Astrocyte (in vitro differentiated cells and primary cell): Measurements from ENCODE around the gene RNF169. TPM values are rescaled to one million over a fixed set of nuclear protein-coding genes. Genes with fewer than 3 reads are reported as not detected.

ENCODE experiments used
- DNase-seq: peaks from one replicate; pipeline ENCODE4 v3.0.0-alpha.2; 2010; ENCODE audit warnings: low read depth
- FAIRE-seq: peaks from 2 replicates; lab custom pipeline; 2011; peaks lifted over from hg19 to GRCh38; lab: Jason Lieb, UNC
- H2AFZ ChIP-seq: 2 replicates; pipeline ENCODE4 v1.6.0; 2012; ENCODE audit warnings: low read depth, low read length, inconsistent platforms
- H3K27ac ChIP-seq: 2 replicates; pipeline ENCODE4 v1.5.1; 2011; ENCODE audit warnings: low read depth, low read length, inconsistent platforms
- H3K27me3 ChIP-seq: 2 replicates; pipeline ENCODE4 v1.6.0; 2011; ENCODE audit warnings: low read length, inconsistent platforms; ENCODE audit not compliant: insufficient read depth
- H3K36me3 ChIP-seq: 2 replicates; pipeline ENCODE4 v1.5.1; 2011; ENCODE audit warnings: low read length, inconsistent platforms; ENCODE audit not compliant: insufficient read depth
- H3K4me1 ChIP-seq: 2 replicates; pipeline ENCODE4 v1.5.1; 2011; ENCODE audit warnings: low read length, inconsistent platforms; ENCODE audit not compliant: insufficient read depth
- H3K4me2 ChIP-seq: 2 replicates; pipeline ENCODE4 v1.6.0; 2012; ENCODE audit warnings: low read length, inconsistent platforms
- H3K4me3 ChIP-seq: 2 replicates; pipeline ENCODE4 v1.5.1; 2011; ENCODE audit warnings: low read depth, mild to moderate bottlenecking, low read length, inconsistent platforms; ENCODE audit not compliant: insufficient read depth
- H3K79me2 ChIP-seq: 2 replicates; pipeline ENCODE4 v1.6.0; 2012; ENCODE audit warnings: mild to moderate bottlenecking, low read length, inconsistent platforms; ENCODE audit not compliant: insufficient read depth
- H3K9ac ChIP-seq: 2 replicates; pipeline ENCODE4 v1.6.0; 2012; ENCODE audit warnings: mild to moderate bottlenecking, low read length, inconsistent platforms
- H3K9me3 ChIP-seq: 2 replicates; pipeline ENCODE4 v1.5.1; 2012; ENCODE audit warnings: low read depth, mild to moderate bottlenecking, low read length, inconsistent platforms; ENCODE audit not compliant: insufficient read depth
- H4K20me1 ChIP-seq: 2 replicates; pipeline ENCODE4 v1.6.0; 2012; ENCODE audit warnings: low read length, inconsistent platforms; ENCODE audit not compliant: insufficient read depth
- H3K27ac Mint-ChIP-seq: one replicate; pipeline ENCODE4 v1.8.0; 2021; ENCODE audit warnings: mild to moderate bottlenecking, mixed read lengths; ENCODE audit not compliant: unreplicated experiment
- H3K27me3 Mint-ChIP-seq: one replicate; pipeline ENCODE4 v1.8.0; 2021; ENCODE audit warnings: low read depth, mixed read lengths; ENCODE audit not compliant: unreplicated experiment
- H3K36me3 Mint-ChIP-seq: one replicate; pipeline ENCODE4 v1.8.0; 2021; ENCODE audit warnings: low read depth, mixed read lengths; ENCODE audit not compliant: unreplicated experiment
- H3K4me1 Mint-ChIP-seq: one replicate; pipeline ENCODE4 v1.8.0; 2021; ENCODE audit warnings: low read depth, mixed read lengths; ENCODE audit not compliant: unreplicated experiment
- H3K4me3 Mint-ChIP-seq: one replicate; pipeline ENCODE4 v1.8.0; 2021; ENCODE audit warnings: mild to moderate bottlenecking, moderate library complexity, mixed read lengths; ENCODE audit not compliant: unreplicated experiment
- H3K9me3 Mint-ChIP-seq: one replicate; pipeline ENCODE4 v1.8.0; 2021; ENCODE audit warnings: mild to moderate bottlenecking, mixed read lengths; ENCODE audit not compliant: unreplicated experiment
- EZH2 ChIP-seq: IDR thresholded peaks from 2 replicates; pipeline ENCODE4 v1.6.1; 2012; ENCODE audit warnings: mild to moderate bottlenecking, low read length, inconsistent platforms; ENCODE audit not compliant: insufficient read depth
- total RNA-seq: library from RNA; stranded (reverse); gene quantifications from 2 replicates; pipeline ENCODE4 v1.2.1, GENCODE V29; 2021
- TF ChIP-seq, protein P1 (sequence below): IDR thresholded peaks from 2 replicates; pipeline ENCODE4 v1.5.1; 2011; ENCODE audit warnings: low read depth, mild to moderate bottlenecking, inconsistent platforms, low read length, moderate library complexity; ENCODE audit not compliant: insufficient read depth

Gene RNF169
- total RNA-seq, 1 donor from 2014 or later, result 10.7 TPM

DNA sequence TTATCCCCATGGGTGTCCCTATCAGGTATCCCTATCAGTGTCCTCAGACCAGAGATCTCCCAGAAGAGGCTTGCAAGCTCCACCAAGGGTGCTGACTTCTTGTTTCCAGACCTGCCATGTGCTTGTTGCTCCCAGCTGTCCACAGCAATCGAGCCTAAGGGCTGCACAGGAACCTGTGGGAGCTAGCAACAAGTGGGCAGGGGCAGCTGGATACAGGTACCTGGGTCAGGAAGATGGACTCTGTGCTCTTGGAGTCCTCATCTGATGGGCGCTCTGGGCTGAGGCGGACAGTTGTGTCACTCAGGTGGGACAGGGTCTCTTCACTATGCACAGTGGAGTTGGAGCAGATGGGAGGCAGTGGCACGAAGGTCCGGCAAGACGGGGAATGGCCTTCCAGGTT, 99.2 kb downstream of the RNF169 start:
- no peak for FAIRE-seq
- H3K79me2 ChIP-seq, result no peaks in the 10 kb centered on the region
- H3K4me1 ChIP-seq, result peaks cover 18% of the 10 kb centered on the region
- H3K27ac ChIP-seq, result no peak overlapping the region
- H3K36me3 ChIP-seq, result peaks cover 8% of the 10 kb centered on the region
- Mint-ChIP-seq H3K27ac (no peak overlapping the region), H3K4me1 (peaks cover 18% of the 10 kb centered on the region), H3K27me3 (no peaks in the 10 kb centered on the region), H3K36me3 (peaks cover 24% of the 10 kb centered on the region), H3K4me3 (no peak overlapping the region), H3K9me3 (no peaks in the 10 kb centered on the region)
- no peak for TF ChIP-seq EZH2
- TF ChIP-seq, protein P1, sequence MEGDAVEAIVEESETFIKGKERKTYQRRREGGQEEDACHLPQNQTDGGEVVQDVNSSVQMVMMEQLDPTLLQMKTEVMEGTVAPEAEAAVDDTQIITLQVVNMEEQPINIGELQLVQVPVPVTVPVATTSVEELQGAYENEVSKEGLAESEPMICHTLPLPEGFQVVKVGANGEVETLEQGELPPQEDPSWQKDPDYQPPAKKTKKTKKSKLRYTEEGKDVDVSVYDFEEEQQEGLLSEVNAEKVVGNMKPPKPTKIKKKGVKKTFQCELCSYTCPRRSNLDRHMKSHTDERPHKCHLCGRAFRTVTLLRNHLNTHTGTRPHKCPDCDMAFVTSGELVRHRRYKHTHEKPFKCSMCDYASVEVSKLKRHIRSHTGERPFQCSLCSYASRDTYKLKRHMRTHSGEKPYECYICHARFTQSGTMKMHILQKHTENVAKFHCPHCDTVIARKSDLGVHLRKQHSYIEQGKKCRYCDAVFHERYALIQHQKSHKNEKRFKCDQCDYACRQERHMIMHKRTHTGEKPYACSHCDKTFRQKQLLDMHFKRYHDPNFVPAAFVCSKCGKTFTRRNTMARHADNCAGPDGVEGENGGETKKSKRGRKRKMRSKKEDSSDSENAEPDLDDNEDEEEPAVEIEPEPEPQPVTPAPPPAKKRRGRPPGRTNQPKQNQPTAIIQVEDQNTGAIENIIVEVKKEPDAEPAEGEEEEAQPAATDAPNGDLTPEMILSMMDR, result no peak
- DNase-seq, result no peak
- H2AFZ ChIP-seq, result no peak overlapping the region
- H3K9ac ChIP-seq, result no peak overlapping the region
- no peak overlapping the region for H3K4me2 ChIP-seq
- H3K9me3 ChIP-seq, result no peaks in the 10 kb centered on the region
- no peaks in the 10 kb centered on the region for H3K27me3 ChIP-seq
- no peaks in the 10 kb centered on the region for H4K20me1 ChIP-seq
- no peak overlapping the region for H3K4me3 ChIP-seq

DNA sequence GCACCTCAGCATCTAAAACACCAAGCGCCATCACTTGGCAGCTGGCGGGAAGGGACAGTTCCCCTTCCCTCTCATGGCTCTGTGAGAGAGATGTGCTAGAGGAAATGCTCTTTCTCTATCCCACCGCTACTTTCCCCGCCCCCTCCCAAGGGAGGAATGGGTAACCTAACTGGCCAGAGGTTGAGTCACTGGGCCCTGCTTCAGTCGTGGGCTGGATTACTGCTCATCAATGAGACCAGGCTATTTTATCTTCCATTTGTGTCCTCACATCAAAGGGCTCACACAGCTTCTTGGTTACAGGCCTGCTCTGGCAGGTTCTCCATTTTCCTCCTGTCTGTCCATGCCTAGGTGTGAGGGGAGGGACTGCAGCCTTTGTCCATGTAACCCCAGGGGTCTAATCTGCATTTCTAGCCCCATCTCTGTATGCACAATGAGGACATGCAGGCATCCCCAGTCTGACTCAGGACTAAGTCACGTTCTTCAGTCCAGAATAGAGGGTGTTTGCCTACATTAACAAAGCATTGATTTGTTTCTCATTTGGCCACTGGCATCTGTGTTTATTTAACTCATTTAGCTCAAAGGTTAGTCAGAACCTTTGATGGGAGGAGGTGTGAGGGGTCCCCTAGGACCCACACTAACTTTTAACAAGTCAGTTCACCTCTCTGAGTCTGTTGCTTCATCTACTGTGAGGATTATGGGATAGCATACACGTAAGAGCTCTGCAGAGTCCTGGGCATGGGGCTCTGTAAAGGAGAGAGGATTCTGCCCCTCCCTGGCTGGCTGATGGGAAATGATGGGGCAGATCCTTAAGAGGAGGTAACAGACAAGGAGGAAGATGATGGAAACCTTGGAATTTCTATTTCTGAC, 101.1 kb downstream of the RNF169 start:
- peak; percentile 23 for FAIRE-seq
- H3K9ac ChIP-seq, result peak overlapping the region; percentile 25
- no peak overlapping the region for H3K4me3 ChIP-seq
- no peaks in the 10 kb centered on the region for H4K20me1 ChIP-seq
- H2AFZ ChIP-seq, result peak overlapping the region; percentile 11
- no peaks in the 10 kb centered on the region for H3K9me3 ChIP-seq
- peak overlapping the region; percentile 74 for H3K27ac ChIP-seq
- peak overlapping the region; percentile 58 for H3K27ac Mint-ChIP-seq
- peaks cover 5% of the 10 kb centered on the region for H3K36me3 ChIP-seq
- no peaks in the 10 kb centered on the region for H3K79me2 ChIP-seq
- H3K27me3 Mint-ChIP-seq, result no peaks in the 10 kb centered on the region
- peaks cover 18% of the 10 kb centered on the region for H3K4me1 ChIP-seq
- H3K9me3 Mint-ChIP-seq, result no peaks in the 10 kb centered on the region
- DNase-seq, result peak; percentile 76
- H3K27me3 ChIP-seq, result no peaks in the 10 kb centered on the region
- no peak for TF ChIP-seq EZH2
- TF ChIP-seq, protein P1, result no peak
- peak overlapping the region; percentile 60 for H3K4me3 Mint-ChIP-seq
- peaks cover 27% of the 10 kb centered on the region for H3K36me3 Mint-ChIP-seq
- peak overlapping the region; percentile 71 for H3K4me2 ChIP-seq
- peaks cover 18% of the 10 kb centered on the region for H3K4me1 Mint-ChIP-seq

- H3K4me1 ChIP-seq, result peaks cover 18% of the 10 kb centered on the region
- no peak overlapping the region for H3K4me3 Mint-ChIP-seq
- H3K27ac ChIP-seq, result no peak overlapping the region
- H3K27me3 Mint-ChIP-seq, result no peaks in the 10 kb centered on the region
- H3K36me3 Mint-ChIP-seq, result peaks cover 26% of the 10 kb centered on the region
- H3K79me2 ChIP-seq, result no peaks in the 10 kb centered on the region
- TF ChIP-seq, protein P1, result no peak
- TF ChIP-seq EZH2, result no peak
- H3K36me3 ChIP-seq, result peaks cover 3% of the 10 kb centered on the region
- H3K9me3 Mint-ChIP-seq, result no peaks in the 10 kb centered on the region
- no peak overlapping the region for H3K4me3 ChIP-seq
- FAIRE-seq (no peak), DNase-seq (no peak)
- H3K4me1 Mint-ChIP-seq, result peaks cover 18% of the 10 kb centered on the region
- H3K27ac Mint-ChIP-seq, result no peak overlapping the region
- H2AFZ ChIP-seq, result no peak overlapping the region
- no peaks in the 10 kb centered on the region for H4K20me1 ChIP-seq
- H3K9me3 ChIP-seq, result no peaks in the 10 kb centered on the region
- no peaks in the 10 kb centered on the region for H3K27me3 ChIP-seq
- no peak overlapping the region for H3K4me2 ChIP-seq
- H3K9ac ChIP-seq, result no peak overlapping the region
Measured at GRCh38 chr11:74853223-74853622, 104.6 kb downstream of the RNF169 start.
